Activated CD4-positive, alpha-beta T cell treated with anti-CD3 and anti-CD28 coated beads, Interleukin-2, amount 10 ng/mL, durations not matched to agents 7 days and 5 days (primary cell): ENCODE measurements around the gene ZCCHC14. TPM values are rescaled to one million over a fixed set of nuclear protein-coding genes. Genes with fewer than 3 reads are reported as not detected.

Source experiments
- CTCF ChIA-PET: fragments of 350-600 bp; sonication (Branson Sonifier 250); formaldehyde crosslinking; loops from one replicate; lab custom pipeline; 2021; ENCODE audit warnings: antibody characterized with exemption; lab: Charles Lee
- POLR2A ChIA-PET: fragments of 350-600 bp; sonication (Branson Sonifier 250); formaldehyde crosslinking; loops from one replicate; lab custom pipeline; 2021; ENCODE audit warnings: antibody characterized with exemption; lab: Charles Lee
- DNase-seq: peaks from one replicate; pipeline ENCODE4 v3.0.0-alpha.2; 2020
- H3K27ac Mint-ChIP-seq: one replicate; pipeline ENCODE4 v1.8.0; 2021; ENCODE audit warnings: mild to moderate bottlenecking, moderate library complexity, mixed read lengths
- H3K27me3 Mint-ChIP-seq: one replicate; pipeline ENCODE4 v1.8.0; 2021; ENCODE audit warnings: mixed read lengths
- H3K36me3 Mint-ChIP-seq: one replicate; pipeline ENCODE4 v1.8.0; 2021; ENCODE audit warnings: low read depth, mixed read lengths
- H3K4me1 Mint-ChIP-seq: one replicate; pipeline ENCODE4 v1.8.0; 2021; ENCODE audit warnings: mixed read lengths
- H3K4me3 Mint-ChIP-seq: one replicate; pipeline ENCODE4 v1.8.0; 2021; ENCODE audit warnings: mild to moderate bottlenecking, moderate library complexity, mixed read lengths
- H3K9me3 Mint-ChIP-seq: one replicate; pipeline ENCODE4 v1.8.0; 2021; ENCODE audit warnings: mixed read lengths
- total RNA-seq, 2 experiments: library from RNA; stranded (reverse); gene quantifications; one replicate each; pipeline ENCODE4 v1.2.3, GENCODE V29; 2021

ZCCHC14 gene
- total RNA-seq, 2 experiments from 2014 or later = 7.6 to 7.9 TPM

- no peaks in the 10 kb centered on the region for H3K9me3 Mint-ChIP-seq
- no peaks in the 10 kb centered on the region for H3K27me3 Mint-ChIP-seq
- H3K4me3 Mint-ChIP-seq = no peak overlapping the region
- no peaks in the 10 kb centered on the region for H3K4me1 Mint-ChIP-seq
- no peak overlapping the region for H3K27ac Mint-ChIP-seq
- ChIA-PET POLR2A (no interaction called here), CTCF (interaction anchor here (0.6 kb wide), 1 partner anchor 648 kb away, joined by 3 read pairs; no protein-coding TSS in a partner anchor)
- H3K36me3 Mint-ChIP-seq = peaks cover 9% of the 10 kb centered on the region
- DNase-seq = no peak
Observed at GRCh38 chr16:87447323-87447722, 45.5 kb downstream of the ZCCHC14 start.

GRCh38 chr16:87446479-87446878, 46.3 kb downstream of the ZCCHC14 start:
- POLR2A ChIA-PET = no interaction called here
- no peaks in the 10 kb centered on the region for H3K9me3 Mint-ChIP-seq
- H3K27ac Mint-ChIP-seq = no peak overlapping the region
- H3K4me1 Mint-ChIP-seq = no peaks in the 10 kb centered on the region
- H3K36me3 Mint-ChIP-seq = peaks cover 9% of the 10 kb centered on the region
- H3K27me3 Mint-ChIP-seq = no peaks in the 10 kb centered on the region
- DNase-seq = no peak
- H3K4me3 Mint-ChIP-seq = no peak overlapping the region
- CTCF ChIA-PET = interaction anchor here (0.6 to 1.4 kb wide), 2 partner anchors 10 to 17 kb away, joined by 3 to 4 read pairs; no protein-coding TSS in a partner anchor

DNA sequence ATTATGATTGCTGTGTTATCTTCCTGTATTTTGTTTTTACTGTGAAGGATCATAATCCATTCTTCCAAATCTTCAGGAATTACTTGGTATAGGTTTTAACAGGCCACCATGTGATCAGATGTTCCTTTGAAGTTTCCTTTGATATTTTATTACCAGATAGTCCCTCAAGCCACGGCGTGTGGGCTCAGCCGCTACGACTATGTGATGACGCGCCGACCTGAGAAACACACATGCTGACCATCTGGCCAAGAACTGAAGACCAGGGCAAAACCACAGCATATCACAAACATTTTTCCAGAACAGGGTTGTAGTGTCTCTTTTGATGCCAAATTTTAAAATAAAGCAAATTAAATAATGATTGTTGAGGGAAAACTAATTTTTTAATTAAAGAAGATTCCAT, 47.3 kb downstream of the ZCCHC14 start:
- ChIA-PET POLR2A (no interaction called here), CTCF (interaction anchor here (1.4 kb wide), 1 partner anchor 18 kb away, joined by 4 read pairs; no protein-coding TSS in a partner anchor)
- H3K4me1 Mint-ChIP-seq = no peaks in the 10 kb centered on the region
- H3K27me3 Mint-ChIP-seq = no peaks in the 10 kb centered on the region
- H3K9me3 Mint-ChIP-seq = no peaks in the 10 kb centered on the region
- H3K27ac Mint-ChIP-seq = no peak overlapping the region
- no peak overlapping the region for H3K4me3 Mint-ChIP-seq
- peaks cover 9% of the 10 kb centered on the region for H3K36me3 Mint-ChIP-seq
- DNase-seq = no peak

- H3K27ac Mint-ChIP-seq = no peak overlapping the region
- no peaks in the 10 kb centered on the region for H3K4me1 Mint-ChIP-seq
- H3K27me3 Mint-ChIP-seq = no peaks in the 10 kb centered on the region
- no peak for DNase-seq
- CTCF ChIA-PET = interaction anchor here (1.0 to 1.4 kb wide), 2 partner anchors 11 to 112 kb away, joined by 3 to 4 read pairs; no protein-coding TSS in a partner anchor
- H3K4me3 Mint-ChIP-seq = no peak overlapping the region
- peaks cover 9% of the 10 kb centered on the region for H3K36me3 Mint-ChIP-seq
- POLR2A ChIA-PET = no interaction called here
- H3K9me3 Mint-ChIP-seq = no peaks in the 10 kb centered on the region
Observed at GRCh38 chr16:87443964-87444363, 48.9 kb downstream of the ZCCHC14 start.

- H3K27me3 Mint-ChIP-seq = no peaks in the 10 kb centered on the region
- no peak overlapping the region for H3K4me3 Mint-ChIP-seq
- no peaks in the 10 kb centered on the region for H3K9me3 Mint-ChIP-seq
- ChIA-PET POLR2A (interaction anchor here (0.7 kb wide), 1 partner anchor 11 kb away, joined by 3 read pairs; no protein-coding TSS in a partner anchor), CTCF (interaction anchor here (1.0 kb wide), 1 partner anchor 111 kb away, joined by 3 read pairs; no protein-coding TSS in a partner anchor)
- H3K4me1 Mint-ChIP-seq = no peaks in the 10 kb centered on the region
- no peak for DNase-seq
- H3K27ac Mint-ChIP-seq = no peak overlapping the region
- H3K36me3 Mint-ChIP-seq = peaks cover 9% of the 10 kb centered on the region
Observed at GRCh38 chr16:87443016-87443415, 49.8 kb downstream of the ZCCHC14 start.

DNA sequence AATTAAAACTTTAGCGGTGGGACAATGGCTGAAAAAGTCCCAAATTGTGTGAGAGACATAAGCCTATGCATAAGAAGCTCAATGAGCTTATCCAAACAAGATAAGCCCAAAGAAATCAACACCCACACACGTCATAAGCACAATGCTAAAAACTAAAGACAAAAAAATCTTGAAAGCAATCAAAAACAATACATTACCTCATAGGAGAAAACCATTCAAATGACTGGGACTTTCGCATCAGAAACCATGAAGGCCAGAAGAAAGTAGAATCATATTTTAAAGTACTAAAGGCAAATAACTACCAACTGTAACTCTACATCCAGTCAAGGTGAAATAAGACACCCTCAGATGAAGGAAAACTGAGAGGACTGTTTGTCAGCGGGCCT, 50.2 kb downstream of the ZCCHC14 start:
- no peaks in the 10 kb centered on the region for H3K9me3 Mint-ChIP-seq
- H3K36me3 Mint-ChIP-seq = peaks cover 6% of the 10 kb centered on the region
- DNase-seq = no peak
- no peaks in the 10 kb centered on the region for H3K27me3 Mint-ChIP-seq
- POLR2A ChIA-PET = interaction anchor here (0.7 kb wide), 1 partner anchor 10 kb away, joined by 3 read pairs; no protein-coding TSS in a partner anchor
- no peak overlapping the region for H3K27ac Mint-ChIP-seq
- H3K4me3 Mint-ChIP-seq = no peak overlapping the region
- no peaks in the 10 kb centered on the region for H3K4me1 Mint-ChIP-seq
- CTCF ChIA-PET = no interaction called here

DNA sequence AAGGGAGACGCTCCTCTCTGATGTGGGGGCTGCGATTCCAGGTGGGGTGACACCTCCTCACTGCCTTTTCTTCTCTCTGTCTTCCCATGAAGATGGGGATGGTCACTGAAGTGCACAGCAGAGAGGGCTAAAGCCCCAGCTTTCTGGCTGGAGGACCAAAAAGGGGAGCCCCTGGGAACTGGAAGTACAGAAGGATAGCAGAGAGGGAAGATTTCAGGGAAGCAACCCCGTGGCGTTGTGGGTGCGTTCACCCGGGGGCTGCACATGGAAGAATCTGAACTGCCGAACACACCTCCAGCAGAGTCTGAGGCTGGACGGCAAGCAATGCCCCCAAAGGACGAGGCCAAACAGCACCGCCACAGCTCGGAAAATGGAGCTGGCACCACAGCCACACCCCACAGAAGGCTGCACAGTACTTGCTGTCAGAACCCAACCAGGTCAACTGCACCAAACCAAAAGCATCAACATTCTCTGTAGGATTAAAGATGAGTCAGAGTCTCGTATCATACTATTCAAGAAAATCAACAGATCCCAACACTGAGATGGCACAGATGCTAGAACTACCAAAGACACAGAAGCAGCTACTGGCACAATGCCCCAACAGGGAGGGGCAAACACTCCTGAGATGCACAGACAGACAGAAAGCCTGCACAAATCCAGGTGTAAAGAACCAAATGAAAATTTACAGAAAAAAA, 50.8 kb downstream of the ZCCHC14 start:
- Mint-ChIP-seq H3K27me3 (no peaks in the 10 kb centered on the region), H3K4me3 (no peak overlapping the region), H3K36me3 (peaks cover 6% of the 10 kb centered on the region), H3K27ac (no peak overlapping the region), H3K9me3 (no peaks in the 10 kb centered on the region), H3K4me1 (peaks cover under 1% of the 10 kb centered on the region)
- POLR2A ChIA-PET = no interaction called here
- CTCF ChIA-PET = no interaction called here
- DNase-seq = no peak

GRCh38 chr16:87439926-87440325, 52.9 kb downstream of the ZCCHC14 start:
- Mint-ChIP-seq H3K27me3 (peaks cover 4% of the 10 kb centered on the region), H3K27ac (no peak overlapping the region), H3K4me1 (peaks cover 15% of the 10 kb centered on the region), H3K9me3 (no peaks in the 10 kb centered on the region), H3K4me3 (no peak overlapping the region), H3K36me3 (peaks cover 4% of the 10 kb centered on the region)
- DNase-seq = no peak
- CTCF ChIA-PET = no interaction called here
- POLR2A ChIA-PET = no interaction called here

DNA sequence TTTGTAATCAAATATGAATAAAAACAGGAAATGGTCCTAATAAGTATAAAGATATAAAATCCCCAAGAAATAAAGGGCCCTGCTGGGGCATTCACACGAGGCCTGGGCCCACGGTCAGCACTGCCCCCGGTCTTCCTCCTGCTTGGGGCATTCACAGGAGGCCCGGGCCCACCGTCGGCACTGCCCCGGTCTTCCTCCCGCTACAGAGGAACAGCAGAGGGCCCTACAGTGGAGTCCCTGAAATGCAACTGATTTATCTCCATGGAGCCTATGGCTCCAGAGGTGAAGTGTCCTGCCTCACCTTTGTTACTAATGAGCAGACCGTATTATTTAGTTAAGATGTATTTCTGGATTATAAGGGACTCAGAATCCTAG, 54.2 kb downstream of the ZCCHC14 start:
- Mint-ChIP-seq H3K27me3 (peaks cover 4% of the 10 kb centered on the region), H3K4me1 (peaks cover 15% of the 10 kb centered on the region), H3K27ac (no peak overlapping the region), H3K36me3 (peaks cover 1% of the 10 kb centered on the region), H3K4me3 (no peak overlapping the region), H3K9me3 (no peaks in the 10 kb centered on the region)
- ChIA-PET CTCF (no interaction called here), POLR2A (no interaction called here)
- no peak for DNase-seq

- Mint-ChIP-seq H3K27me3 (peaks cover 4% of the 10 kb centered on the region), H3K9me3 (no peaks in the 10 kb centered on the region), H3K4me1 (peaks cover 15% of the 10 kb centered on the region), H3K4me3 (no peak overlapping the region), H3K36me3 (peaks cover 1% of the 10 kb centered on the region), H3K27ac (no peak overlapping the region)
- POLR2A ChIA-PET = no interaction called here
- DNase-seq = no peak
- CTCF ChIA-PET = interaction anchor here (0.6 kb wide), 1 partner anchor 314 kb away, joined by 3 read pairs; no protein-coding TSS in a partner anchor
Observed at GRCh38 chr16:87437911-87438610, 54.8 kb downstream of the ZCCHC14 start.

- H3K4me3 Mint-ChIP-seq = no peak overlapping the region
- H3K27me3 Mint-ChIP-seq = peaks cover 4% of the 10 kb centered on the region
- no peaks in the 10 kb centered on the region for H3K36me3 Mint-ChIP-seq
- H3K27ac Mint-ChIP-seq = no peak overlapping the region
- DNase-seq = no peak
- no peaks in the 10 kb centered on the region for H3K9me3 Mint-ChIP-seq
- ChIA-PET CTCF (interaction anchor here (0.6 to 1.9 kb wide), 2 partner anchors 13 to 314 kb away, joined by 3 to 7 read pairs; no protein-coding TSS in a partner anchor), POLR2A (no interaction called here)
- peaks cover 15% of the 10 kb centered on the region for H3K4me1 Mint-ChIP-seq
Observed at GRCh38 chr16:87437327-87437726, 55.5 kb downstream of the ZCCHC14 start.

DNA sequence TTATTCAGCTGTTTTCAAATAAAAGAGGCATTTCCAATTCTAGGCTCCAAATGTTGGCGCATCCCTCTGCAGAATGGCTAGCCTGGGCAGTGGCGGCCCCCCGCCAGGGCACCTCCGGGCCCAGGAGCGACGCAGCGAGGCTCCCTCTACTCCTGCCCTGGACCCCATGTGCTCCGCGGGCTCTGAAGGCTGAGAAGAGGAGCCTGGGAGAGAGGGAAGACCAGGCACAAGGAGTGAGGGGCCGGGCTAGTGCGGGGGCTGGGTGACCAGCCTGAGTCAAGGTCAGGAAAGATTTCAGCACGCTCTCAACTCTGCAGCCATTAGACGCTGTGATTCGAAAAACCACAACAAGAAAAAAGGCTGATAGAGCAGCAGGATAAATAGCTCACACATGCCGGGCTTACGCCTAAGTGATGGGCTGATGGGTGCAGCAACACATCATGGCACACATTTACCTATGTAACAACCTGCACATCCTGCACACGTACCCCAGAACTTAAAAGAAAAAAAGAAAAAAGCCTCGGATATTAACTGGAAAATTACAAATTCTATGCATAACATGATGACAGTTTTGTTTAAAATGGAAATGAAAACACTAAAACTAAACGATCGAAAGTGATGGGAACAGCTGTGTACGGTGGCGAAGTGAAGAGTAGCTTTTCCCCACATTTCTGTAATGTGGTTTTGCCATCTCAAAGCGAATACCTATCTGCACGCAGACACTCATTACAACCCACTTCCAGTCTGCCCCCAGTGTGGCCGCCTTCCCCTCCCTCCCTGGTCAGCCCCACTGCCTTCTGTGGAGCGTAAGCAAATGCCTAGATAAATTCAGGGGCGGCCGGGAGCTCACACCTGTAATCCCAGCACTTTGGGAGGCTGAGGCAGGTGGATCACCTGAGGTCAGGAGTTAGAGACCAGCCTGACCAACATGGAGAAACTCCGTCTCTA, 56.3 kb downstream of the ZCCHC14 start:
- H3K27ac Mint-ChIP-seq = no peak overlapping the region
- H3K4me3 Mint-ChIP-seq = no peak overlapping the region
- peaks cover 15% of the 10 kb centered on the region for H3K4me1 Mint-ChIP-seq
- H3K9me3 Mint-ChIP-seq = no peaks in the 10 kb centered on the region
- no peaks in the 10 kb centered on the region for H3K36me3 Mint-ChIP-seq
- ChIA-PET POLR2A (interaction anchor here (0.6 kb wide), 1 partner anchor 261 kb away, joined by 3 read pairs; no protein-coding TSS in a partner anchor), CTCF (interaction anchor here (0.6 to 1.9 kb wide), 4 partner anchors 8 to 14 kb away, joined by 3 to 7 read pairs (median 3); no protein-coding TSS in a partner anchor)
- DNase-seq = no peak
- peaks cover 4% of the 10 kb centered on the region for H3K27me3 Mint-ChIP-seq
